Adipocyte (in vitro differentiated cells): ENCODE measurements around the gene BTC.
"Not testable (repeated sequence)": the region's sequence is repeated elsewhere in the genome, so short reads cannot be mapped to it uniquely, and the experiment has no call there.

ENCODE experiments used
- DNase-seq: peaks from one replicate; pipeline ENCODE4 v3.0.0-alpha.2; 2015; ENCODE audit warnings: low read depth
- H3K27me3 ChIP-seq: replicated peaks from 2 replicates; pipeline ENCODE4 v1.7.0; 2013; ENCODE audit warnings: mild to moderate bottlenecking, low read length, moderate library complexity; ENCODE audit not compliant: control insufficient read depth, insufficient read depth
- H3K36me3 ChIP-seq: 2 replicates; pipeline ENCODE4 v1.7.0; 2013; ENCODE audit warnings: low read length, mild to moderate bottlenecking, moderate library complexity; ENCODE audit not compliant: control insufficient read depth, insufficient read depth, severe bottlenecking
- H3K4me1 ChIP-seq: 2 replicates; pipeline ENCODE4 v1.7.0; 2013; ENCODE audit warnings: mild to moderate bottlenecking, low read length, moderate library complexity; ENCODE audit not compliant: control insufficient read depth, insufficient read depth
- H3K4me3 ChIP-seq: 2 replicates; pipeline ENCODE4 v1.7.0; 2013; ENCODE audit warnings: mild to moderate bottlenecking, low read length, moderate library complexity
- H3K9ac ChIP-seq: 2 replicates; pipeline ENCODE4 v1.7.0; 2013; ENCODE audit warnings: mild to moderate bottlenecking, low read length, moderate library complexity
- H3K9me3 ChIP-seq: 2 replicates; pipeline ENCODE4 v1.7.0; 2013; ENCODE audit warnings: mild to moderate bottlenecking, low read length, moderate library complexity; ENCODE audit not compliant: control insufficient read depth

Gene BTC

DNA sequence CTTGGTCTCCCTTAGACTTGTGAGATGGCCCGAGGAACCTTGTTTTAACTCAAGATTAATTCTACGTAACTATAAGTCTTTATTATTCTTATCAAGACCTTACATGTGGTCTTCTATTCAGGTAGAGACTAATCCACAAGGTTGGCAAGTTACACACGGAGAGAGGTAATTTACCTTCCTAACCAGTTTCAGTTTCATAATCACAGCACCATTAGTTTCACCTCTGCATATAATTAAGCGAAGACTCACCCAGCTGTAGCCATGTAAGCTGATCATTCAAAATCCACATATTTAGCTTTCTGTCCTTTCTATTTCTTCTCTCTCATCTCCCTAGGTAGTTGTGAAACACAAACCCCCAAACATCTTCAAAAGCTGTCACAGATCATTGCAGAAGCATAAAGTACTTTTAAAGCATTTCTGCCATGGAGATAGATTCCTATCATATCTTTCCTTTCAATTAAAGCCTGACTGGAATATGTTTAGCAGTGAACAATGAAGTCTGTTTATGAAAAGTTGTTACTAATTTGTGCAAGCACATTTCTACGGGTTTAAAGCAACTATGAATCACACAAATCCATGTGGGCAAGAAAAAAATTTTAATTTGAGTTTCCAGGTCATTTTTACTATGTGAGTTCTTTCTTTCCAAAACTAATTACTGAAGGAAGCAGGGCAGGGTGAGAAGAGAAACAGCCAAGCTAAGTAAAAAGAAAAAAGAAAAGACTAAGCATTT is 78.5 kb downstream of the BTC start:
- Histone ChIP-seq H3K9ac (no peak overlapping the region), H3K9me3 (peaks cover 9% of the 10 kb centered on the region), H3K4me1 (peaks cover 9% of the 10 kb centered on the region), H3K36me3 (no peaks in the 10 kb centered on the region), H3K4me3 (no peak overlapping the region), H3K27me3 (no peaks in the 10 kb centered on the region)
- peak; percentile 62 for DNase-seq

DNA sequence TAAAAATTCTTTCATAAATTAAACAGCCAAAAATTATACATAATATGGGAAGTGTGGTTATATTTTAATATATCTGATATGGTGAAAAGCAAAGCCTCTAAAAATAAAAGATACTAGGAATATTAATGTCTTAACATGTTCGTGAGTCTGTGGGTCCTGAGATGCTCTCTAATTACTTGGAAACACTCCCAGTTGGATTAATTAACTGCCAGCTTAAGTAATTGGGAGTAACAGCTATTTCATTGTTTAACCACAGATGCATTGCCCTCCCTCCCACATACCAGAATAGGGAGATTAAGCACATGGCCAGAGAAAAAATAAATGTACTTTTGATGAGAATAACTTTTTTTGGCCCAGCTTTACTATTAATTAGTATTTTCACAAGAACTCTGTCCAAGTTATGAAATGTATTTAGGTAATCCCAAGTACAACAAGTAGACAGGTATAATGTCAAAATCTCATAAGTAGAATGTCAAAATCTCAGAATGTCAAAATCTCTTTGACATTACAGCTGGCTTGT is 79.7 kb downstream of the BTC start:
- H3K9ac ChIP-seq = no peak overlapping the region
- H3K27me3 ChIP-seq = no peaks in the 10 kb centered on the region
- no peak overlapping the region for H3K4me3 ChIP-seq
- DNase-seq = no peak
- H3K36me3 ChIP-seq = no peaks in the 10 kb centered on the region
- peaks cover 9% of the 10 kb centered on the region for H3K9me3 ChIP-seq
- H3K4me1 ChIP-seq = peaks cover 9% of the 10 kb centered on the region

DNA sequence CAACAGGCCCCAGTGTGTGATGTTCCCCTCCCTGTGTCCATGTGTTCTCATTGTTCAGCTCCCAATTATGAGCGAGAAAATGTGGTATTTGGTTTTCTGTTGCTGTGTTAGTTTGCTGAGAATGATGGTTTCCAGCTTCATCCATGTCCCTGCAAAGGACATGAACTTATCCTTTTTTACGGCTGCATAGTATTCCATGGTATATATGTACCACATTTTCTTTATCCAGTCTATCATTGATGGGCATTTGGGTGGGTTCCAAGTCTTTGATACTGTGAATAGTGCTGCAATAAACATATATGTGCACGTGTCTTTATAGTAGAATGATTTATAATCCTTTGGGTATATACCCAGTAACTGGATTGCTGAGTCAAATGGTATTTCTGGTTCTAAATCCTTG is 86.2 kb downstream of the BTC start:
- not testable (repeated sequence) for H3K4me3 ChIP-seq, DNase-seq, H3K9ac ChIP-seq, H3K4me1 ChIP-seq, H3K36me3 ChIP-seq
- Histone ChIP-seq H3K9me3 (peaks cover 13% of the 10 kb centered on the region), H3K27me3 (peaks cover 15% of the 10 kb centered on the region)
